ENCODE measurements around the gene FAM114A1. TPM values are rescaled to one million over a fixed set of nuclear protein-coding genes. Genes with fewer than 3 reads are reported as not detected.

FAM114A1 gene
- total and polyA plus RNA-seq, 2 of the 8 experiments (the other 6 are each of a cell fraction or from before 2014, with no cell fraction given) = 9.5 to 12.0 TPM

DNA sequence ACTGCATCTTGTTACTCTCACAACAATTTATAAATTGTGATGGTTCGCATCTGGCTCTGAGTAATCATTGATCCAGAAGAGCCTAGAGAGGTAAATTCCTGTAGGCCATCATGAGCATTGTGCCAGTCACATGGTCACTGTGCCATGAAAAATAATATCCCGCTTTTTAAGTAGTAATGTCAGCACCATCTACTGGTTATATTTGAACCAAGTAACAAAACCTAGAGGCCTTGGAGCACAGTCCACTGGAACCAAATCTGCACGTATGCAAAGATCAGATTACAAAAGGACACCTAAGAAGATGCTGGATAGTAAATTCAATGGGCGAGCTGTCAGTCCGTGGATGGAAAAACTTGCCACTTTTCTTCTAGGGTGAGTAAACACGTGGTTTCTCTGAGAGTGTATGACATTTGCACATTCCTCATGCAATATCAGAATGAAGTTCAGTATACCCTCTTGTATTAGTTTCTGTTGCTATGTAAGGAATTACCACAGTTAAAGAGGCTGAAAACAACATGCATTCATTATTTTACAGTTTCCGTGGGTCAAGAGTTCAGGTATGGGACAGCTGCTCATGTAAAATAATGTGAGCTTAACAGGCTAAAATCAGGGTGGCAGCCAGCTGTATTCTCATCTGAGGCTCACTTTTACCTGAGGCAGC lies 26.8 kb downstream of the FAM114A1 start:
- no peak overlapping the region for H4K91ac ChIP-seq (replicated peaks; ENCODE audit: insufficient read length, low read length)
- H3K14ac ChIP-seq (ENCODE audit: insufficient read length) = no peak overlapping the region
- no peak overlapping the region for H3K4me3 ChIP-seq (ENCODE audit: extremely low read depth in 1 of 4, insufficient read depth in 2 of 4, low read depth in 3 of 4, low read length in 4 of 4)
- H2BK120ac ChIP-seq (replicated peaks; ENCODE audit: low read depth, low read length) = no peak overlapping the region
- no peak for DNase-seq (ENCODE audit: low read depth in 1 of 2, low spot score in 2 of 2)
- no peak overlapping the region for H3K4me2 ChIP-seq (ENCODE audit: insufficient read depth in 1 of 2, low read depth in 2 of 2, low read length in 2 of 2)
- no peaks in the 10 kb centered on the region; a peak in 1 of 4 replicates for H3K9me3 ChIP-seq (ENCODE audit: insufficient read depth in 2 of 2, low read depth in 1 of 2, low read length in 1 of 2)
- H3K4ac ChIP-seq (replicated peaks; ENCODE audit: insufficient read length, low read depth, low read length) = no peak overlapping the region
- no peak overlapping the region for H3K18ac ChIP-seq (ENCODE audit: extremely low read depth, low read length)
- FAIRE-seq = no peak
- H3K79me1 ChIP-seq (ENCODE audit: low read depth, low read length) = no peaks in the 10 kb centered on the region
- H2BK15ac ChIP-seq (ENCODE audit: low read length) = no peak overlapping the region
- no peaks in the 10 kb centered on the region for H3K23me2 ChIP-seq (ENCODE audit: low read depth, low read length)
- CTCF ChIA-PET (ENCODE audit: partially characterized antibody) = interaction anchor here (0.6 to 3.6 kb wide), 11 partner anchors 9 to 324 kb away, joined by 3 to 35 read pairs (median 4); no protein-coding TSS in a partner anchor
- no peaks in the 10 kb centered on the region for H3K79me2 ChIP-seq (ENCODE audit: control insufficient read depth in 1 of 2, insufficient read depth in 2 of 2, low read length in 2 of 2)
- no peak overlapping the region for H3K27ac ChIP-seq (ENCODE audit: low read depth, low read length)
- POLR2A ChIA-PET (ENCODE audit: partially characterized antibody) = no interaction called here
- no peak overlapping the region for H3K23ac ChIP-seq (ENCODE audit: insufficient read length)
- H2AK5ac ChIP-seq (ENCODE audit: low read depth, low read length) = no peak overlapping the region
- 91% methylated on average over 7 of the region's 7 CpGs; no CpG with 5 or more reads in 1 of the 2 experiments for WGBS, 2 experiments (ENCODE audit: extremely low coverage in 1 of 2, insufficient coverage in 1 of 2, insufficient read length in 1 of 2, insufficient replicate concordance in 2 of 2, low coverage in 1 of 2, low lambda C conversion rate in 2 of 2, missing lambda C conversion rate in 1 of 2)
- no peak overlapping the region for H3K56ac ChIP-seq (replicated peaks; ENCODE audit: insufficient read length, low read depth, low read length)
- H4K8ac ChIP-seq (ENCODE audit: extremely low read depth, insufficient read depth, low read length) = no peak overlapping the region
- H3K36me3 ChIP-seq (ENCODE audit: control insufficient read depth in 2 of 4, insufficient read depth in 4 of 4, low read length in 3 of 4) = no peaks in the 10 kb centered on the region; a peak in 1 of 8 replicates
- no peak overlapping the region for H3K9ac ChIP-seq (replicated peaks in 1 of 4; ENCODE audit: extremely low read depth in 1 of 4, low read depth in 3 of 4, low read length in 3 of 4)
- H2BK20ac ChIP-seq (ENCODE audit: low read length) = no peak overlapping the region
- H3K27me3 ChIP-seq (replicated peaks in 1 of 4; ENCODE audit: control insufficient read depth in 3 of 4, extremely low read depth in 1 of 4, insufficient read depth in 3 of 4, low read length in 3 of 4) = no peaks in the 10 kb centered on the region
- no peaks in the 10 kb centered on the region for H3K4me1 ChIP-seq (replicated peaks in 1 of 4; ENCODE audit: control insufficient read depth in 3 of 4, insufficient read depth in 4 of 4, low read length in 3 of 4)
- H2AFZ ChIP-seq (ENCODE audit: low read length) = no peak overlapping the region
- H2BK5ac ChIP-seq (ENCODE audit: low read depth, low read length) = no peak overlapping the region
- no peak overlapping the region for H2BK12ac ChIP-seq (ENCODE audit: low read depth, low read length)
- no peak overlapping the region for H4K5ac ChIP-seq (ENCODE audit: insufficient read length, low read depth, low read length)
- H4K20me1 ChIP-seq (replicated peaks in 1 of 2; ENCODE audit: control insufficient read depth in 1 of 2, insufficient read depth in 2 of 2, low read length in 2 of 2) = no peaks in the 10 kb centered on the region
- TF ChIP-seq NANOG (IDR thresholded peaks at IDR 0.05; ENCODE audit: insufficient read depth, low read depth, low read length, poor library complexity, severe bottlenecking) (no peak), CBX5 (IDR thresholded peaks at IDR 0.05; ENCODE audit: low read depth, low read length) (no peak), POU5F1 (IDR thresholded peaks at IDR 0.05; ENCODE audit: low read depth, low read length) (no peak), FOSL1 (IDR thresholded peaks at IDR 0.05; ENCODE audit: insufficient read depth, low read depth, low read length) (no peak), RXRA (IDR thresholded peaks at IDR 0.05; ENCODE audit: insufficient read depth, low read depth, low read length) (no peak), POLR2AphosphoS5 (IDR thresholded peaks at IDR 0.05; ENCODE audit: low read depth, low read length) (no peak), ZNF274 (IDR thresholded peaks at IDR 0.05; ENCODE audit: borderline replicate concordance, extremely low read depth, low read length) (no peak)
- TF ChIP-seq, protein P1, sequence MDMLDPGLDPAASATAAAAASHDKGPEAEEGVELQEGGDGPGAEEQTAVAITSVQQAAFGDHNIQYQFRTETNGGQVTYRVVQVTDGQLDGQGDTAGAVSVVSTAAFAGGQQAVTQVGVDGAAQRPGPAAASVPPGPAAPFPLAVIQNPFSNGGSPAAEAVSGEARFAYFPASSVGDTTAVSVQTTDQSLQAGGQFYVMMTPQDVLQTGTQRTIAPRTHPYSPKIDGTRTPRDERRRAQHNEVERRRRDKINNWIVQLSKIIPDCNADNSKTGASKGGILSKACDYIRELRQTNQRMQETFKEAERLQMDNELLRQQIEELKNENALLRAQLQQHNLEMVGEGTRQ (IDR thresholded peaks at IDR 0.05; ENCODE audit: low read length) = no peak
- TF ChIP-seq, protein P2, sequence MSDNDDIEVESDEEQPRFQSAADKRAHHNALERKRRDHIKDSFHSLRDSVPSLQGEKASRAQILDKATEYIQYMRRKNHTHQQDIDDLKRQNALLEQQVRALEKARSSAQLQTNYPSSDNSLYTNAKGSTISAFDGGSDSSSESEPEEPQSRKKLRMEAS (IDR thresholded peaks at IDR 0.05) = no peak
- TF ChIP-seq, protein P3, sequence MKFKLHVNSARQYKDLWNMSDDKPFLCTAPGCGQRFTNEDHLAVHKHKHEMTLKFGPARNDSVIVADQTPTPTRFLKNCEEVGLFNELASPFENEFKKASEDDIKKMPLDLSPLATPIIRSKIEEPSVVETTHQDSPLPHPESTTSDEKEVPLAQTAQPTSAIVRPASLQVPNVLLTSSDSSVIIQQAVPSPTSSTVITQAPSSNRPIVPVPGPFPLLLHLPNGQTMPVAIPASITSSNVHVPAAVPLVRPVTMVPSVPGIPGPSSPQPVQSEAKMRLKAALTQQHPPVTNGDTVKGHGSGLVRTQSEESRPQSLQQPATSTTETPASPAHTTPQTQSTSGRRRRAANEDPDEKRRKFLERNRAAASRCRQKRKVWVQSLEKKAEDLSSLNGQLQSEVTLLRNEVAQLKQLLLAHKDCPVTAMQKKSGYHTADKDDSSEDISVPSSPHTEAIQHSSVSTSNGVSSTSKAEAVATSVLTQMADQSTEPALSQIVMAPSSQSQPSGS (IDR thresholded peaks at IDR 0.05; ENCODE audit: low read length) = no peak

Measured in H1 (cell line).